Right renal pelvis (tissue), 4 donors: ENCODE results near the gene NDRG3. TPM values are rescaled to one million over a fixed set of nuclear protein-coding genes. Genes with fewer than 3 reads are reported as not detected.
"Not testable (repeated sequence)": the region's sequence is repeated elsewhere in the genome, so short reads cannot be mapped to it uniquely, and the experiment has no call there.

ENCODE experiments used
- DNase-seq, 4 donors: peaks; one replicate each; pipeline ENCODE4 v3.0.0-alpha.2; 2013; ENCODE audit warnings: low read depth in 4 of 4, low spot score in 3 of 4, missing footprints in 1 of 4
- polyA plus RNA-seq, 4 donors: library from polyadenylated mRNA; unstranded; fragments of 120-200 nt; gene quantifications; one replicate each; pipeline ENCODE4 v1.2.1, GENCODE V29; 2013; ENCODE audit not compliant: insufficient read length in 4 of 4

The NDRG3 gene
- polyA plus RNA-seq, 4 donors = 31.3 to 35.9 (median 33.9) TPM

DNA sequence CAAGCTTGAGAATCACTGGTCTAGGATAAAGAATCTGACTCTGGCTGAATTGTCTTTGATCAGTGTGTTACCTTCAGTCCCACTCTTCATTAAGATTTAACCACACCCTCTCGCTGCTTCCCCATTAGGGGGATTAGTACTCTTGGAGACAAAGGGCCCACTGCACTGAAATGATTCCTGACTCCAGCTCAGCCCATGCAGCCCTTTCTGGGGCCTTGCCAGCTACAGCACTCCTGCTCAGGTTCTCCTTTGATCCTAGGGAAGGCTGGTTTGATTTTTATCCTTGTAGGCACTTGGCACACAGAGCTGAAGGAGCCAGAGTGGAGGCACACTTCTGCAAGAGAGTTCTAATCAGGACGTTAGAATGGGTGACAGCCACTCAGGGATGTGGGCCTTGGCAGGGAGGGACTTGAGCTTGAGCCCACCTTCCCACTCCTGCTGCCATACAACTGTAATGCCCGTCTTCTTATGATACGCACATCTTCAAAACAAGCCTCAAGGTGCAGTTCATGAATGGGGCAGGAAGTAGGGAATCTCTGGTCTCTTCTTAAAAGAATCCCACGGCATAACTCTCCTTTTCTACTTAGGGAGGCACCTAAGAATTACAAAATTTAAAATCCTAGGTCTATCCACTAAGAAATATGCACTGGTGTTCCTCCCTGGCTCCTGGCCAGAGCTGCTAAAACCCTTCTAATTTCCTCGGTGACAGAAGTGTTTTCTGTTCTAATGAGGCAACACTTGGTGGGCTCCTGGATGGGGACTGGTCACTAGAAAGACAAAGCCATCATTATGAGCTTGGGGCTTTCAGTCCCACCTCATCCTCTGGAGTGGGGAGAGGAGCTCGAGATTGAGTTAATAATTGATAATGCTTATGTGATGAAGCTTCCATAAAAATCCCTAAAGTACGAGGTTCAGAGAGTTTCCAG lies 98.4 kb downstream of the NDRG3 start:
- no peak for DNase-seq

DNA sequence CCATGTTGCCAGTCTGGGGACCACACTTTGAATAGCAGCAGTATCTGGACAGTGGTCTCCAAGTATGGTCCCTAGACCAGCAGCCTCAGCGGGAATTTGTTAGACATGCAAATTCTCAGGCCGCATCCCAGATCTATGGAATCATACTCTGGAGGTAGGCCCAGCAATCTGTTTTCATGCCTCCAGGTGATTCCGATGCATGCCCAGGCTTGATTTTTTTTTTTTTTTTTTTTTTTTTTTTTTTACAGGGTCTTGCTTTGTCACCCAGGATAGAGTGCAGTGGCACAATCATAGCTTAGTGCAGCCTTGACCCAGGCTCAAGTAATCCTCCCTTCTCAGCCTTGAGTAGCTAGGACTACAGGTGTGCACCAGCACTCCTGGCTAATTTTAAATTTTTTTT lies 99.2 kb downstream of the NDRG3 start:
- no peak for DNase-seq

GRCh38 chr20:36645998-36646397 lies 99.9 kb downstream of the NDRG3 start, which contains the start of gene SLA2:
Gene SLA2, minus strand, starts transcription at chr20:36646196. Its CDS starts 4,861 bp downstream, at chr20:36641335.
- DNase-seq = no peak

DNA sequence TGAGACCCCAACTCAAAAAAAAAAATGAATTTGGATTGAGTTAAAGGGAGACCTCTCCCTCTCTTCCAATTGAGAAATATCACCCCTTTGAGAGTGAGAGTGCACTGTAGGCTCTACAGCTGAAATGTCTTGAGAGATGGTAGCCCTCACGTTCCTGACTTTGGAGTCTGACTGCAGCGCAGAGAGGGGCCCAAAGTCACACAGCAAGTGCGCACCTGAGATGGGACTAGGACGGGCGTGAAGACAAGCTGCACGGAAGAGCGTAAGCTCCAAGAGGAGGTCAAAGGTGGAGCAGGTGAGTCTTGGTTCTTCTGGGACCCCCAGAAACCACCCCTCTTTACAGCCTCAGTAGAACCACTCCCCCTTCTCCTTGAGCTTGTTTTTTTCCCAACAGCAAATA lies 100.5 kb downstream of the NDRG3 start:
- DNase-seq = no peak

GRCh38 chr20:36644706-36645095 lies 101.2 kb downstream of the NDRG3 start:
- no peak for DNase-seq

DNA sequence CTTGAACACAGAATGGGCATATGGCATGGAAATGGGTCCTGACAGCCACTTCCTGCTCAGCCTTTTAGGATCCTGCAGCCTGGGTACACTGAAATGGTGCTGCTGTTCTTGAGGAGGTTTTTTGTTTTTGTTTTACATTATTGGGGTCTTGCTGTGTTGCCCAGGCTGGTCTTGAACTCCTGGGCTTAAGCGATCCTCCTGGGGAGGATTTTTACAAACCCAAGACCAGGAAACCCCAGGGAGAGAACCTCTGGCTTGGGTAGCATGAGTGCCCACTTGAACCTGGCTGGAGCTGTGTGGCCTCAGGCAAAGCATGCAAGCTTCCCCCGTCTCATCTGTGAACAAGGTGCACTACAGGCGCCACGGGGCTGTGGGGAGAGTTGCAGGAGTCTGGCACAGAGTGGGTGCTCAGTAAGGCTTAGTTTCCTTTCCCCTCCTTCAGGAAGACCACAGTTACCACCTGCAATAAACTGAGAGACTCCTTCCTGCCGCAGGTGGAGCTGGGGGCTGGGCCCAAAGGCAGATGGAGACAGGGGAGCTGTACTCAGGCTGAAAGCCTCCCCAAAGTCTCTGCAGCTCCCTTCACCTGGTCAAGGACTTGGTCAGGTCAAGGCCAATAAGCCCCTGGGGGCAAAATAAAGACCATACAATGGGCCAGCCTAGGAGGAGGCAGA lies 101.7 kb downstream of the NDRG3 start:
- DNase-seq = no peak

GRCh38 chr20:36642136-36642535 lies 103.8 kb downstream of the NDRG3 start:
- no peak for DNase-seq

GRCh38 chr20:36641506-36641843 lies 104.4 kb downstream of the NDRG3 start:
- DNase-seq = no peak

GRCh38 chr20:36638876-36639400 lies 107.0 kb downstream of the NDRG3 start:
- not testable (repeated sequence) for DNase-seq

DNA sequence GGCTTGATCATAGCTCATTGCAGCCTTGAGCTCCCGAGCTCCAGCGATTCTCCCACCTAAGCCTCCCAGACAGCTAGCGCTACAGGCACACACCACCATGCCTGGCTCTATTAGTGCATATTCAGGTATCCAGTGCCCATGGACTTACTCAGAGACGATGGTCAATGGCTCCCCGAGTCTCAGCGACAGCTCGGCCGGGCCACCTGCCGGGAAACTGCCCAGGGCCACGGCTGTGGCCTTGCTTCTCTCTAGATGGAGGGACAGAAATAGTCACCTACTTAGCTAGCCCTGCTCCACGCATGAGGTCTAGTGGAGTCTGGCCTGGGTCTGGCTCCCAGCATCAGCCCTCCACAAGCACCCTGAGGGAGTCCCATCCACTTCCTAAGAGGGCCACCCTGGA lies 111.5 kb downstream of the NDRG3 start:
- no peak for DNase-seq

DNA sequence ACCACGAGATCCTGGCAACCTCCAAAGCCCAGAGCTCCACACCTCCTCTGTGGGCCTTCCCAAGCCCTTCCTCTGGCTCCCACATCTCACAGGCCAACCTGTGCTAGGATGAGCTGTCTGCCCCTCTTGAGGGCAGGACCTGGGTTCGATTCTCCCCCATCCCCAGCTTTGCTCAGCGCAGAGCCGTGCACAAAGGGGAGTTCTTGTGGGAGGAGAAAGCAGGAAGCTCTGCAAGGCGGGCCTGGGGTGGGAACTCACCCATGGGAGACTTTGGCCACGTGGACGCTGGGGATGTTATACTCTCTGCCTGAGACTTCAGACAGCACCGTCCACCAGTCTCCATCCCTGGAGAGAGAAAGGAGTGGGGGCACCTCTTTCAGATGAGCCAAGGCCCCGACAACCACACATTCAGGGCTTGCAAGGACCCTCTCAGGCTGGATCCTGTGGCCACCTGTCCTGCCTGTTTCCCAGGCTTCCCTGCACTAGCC lies 112.6 kb downstream of the NDRG3 start:
- no peak for DNase-seq

- no peak for DNase-seq
Observed at GRCh38 chr20:36632487-36633284, 113.2 kb downstream of the NDRG3 start.

DNA sequence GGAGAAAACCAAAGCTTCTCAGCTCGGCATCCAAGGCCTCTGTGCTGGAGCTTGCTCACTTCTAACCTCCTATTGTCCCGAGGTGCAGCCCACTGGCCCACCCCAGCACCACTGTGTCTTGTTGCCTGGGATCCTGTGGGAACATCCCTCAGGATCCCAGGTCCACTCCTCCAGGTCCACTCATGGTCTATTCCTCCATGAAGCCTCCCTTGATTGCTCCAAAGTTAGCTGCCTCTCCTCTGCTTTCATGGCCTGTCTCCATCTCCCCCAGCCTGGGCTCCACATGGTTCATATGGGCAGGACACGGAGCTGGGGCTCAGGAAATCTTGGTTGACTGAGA lies 113.8 kb downstream of the NDRG3 start:
- DNase-seq = no peak

DNA sequence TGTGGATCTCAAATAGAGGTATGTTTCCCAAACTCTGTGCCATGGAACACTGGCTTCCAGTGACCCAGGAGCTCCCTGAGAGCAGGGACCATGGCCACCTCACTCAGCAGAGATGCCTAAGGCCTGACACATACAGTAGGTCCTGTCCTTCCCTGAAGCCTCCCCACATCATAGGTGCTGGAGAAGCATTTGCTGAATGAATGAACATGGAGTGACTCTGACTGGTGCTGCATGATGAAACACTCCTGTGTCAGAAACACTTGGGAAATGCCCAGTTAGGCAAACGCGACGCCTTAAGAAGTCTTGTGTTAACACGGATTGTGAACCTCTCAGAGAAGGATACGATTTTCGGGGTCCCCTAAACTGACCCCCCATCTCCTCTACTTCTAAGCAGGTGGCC lies 114.2 kb downstream of the NDRG3 start:
- no peak for DNase-seq

GRCh38 chr20:36629719-36630681 lies 115.9 kb downstream of the NDRG3 start:
- DNase-seq = no peak

DNA sequence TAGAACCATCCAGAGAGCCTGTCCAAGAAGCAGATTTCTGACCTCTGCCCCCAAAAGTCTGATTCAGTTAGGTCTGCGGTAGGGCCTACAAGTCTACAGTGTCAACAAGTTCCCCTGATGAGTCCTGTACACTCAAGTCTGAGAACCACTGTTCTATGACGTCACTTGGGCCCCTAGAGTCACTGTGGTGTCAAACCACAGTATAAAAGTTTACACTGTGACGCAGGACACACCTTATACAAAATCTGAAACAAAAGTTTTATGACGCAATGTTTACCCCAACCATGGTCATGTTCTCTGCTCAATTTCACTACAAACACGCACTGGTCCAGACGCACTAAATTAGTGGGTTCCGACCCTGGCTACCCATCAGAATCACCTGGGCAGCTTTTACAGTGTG lies 117.8 kb downstream of the NDRG3 start:
- DNase-seq = no peak

GRCh38 chr20:36624944-36625324 lies 121.0 kb downstream of the NDRG3 start:
- no peak for DNase-seq

DNA sequence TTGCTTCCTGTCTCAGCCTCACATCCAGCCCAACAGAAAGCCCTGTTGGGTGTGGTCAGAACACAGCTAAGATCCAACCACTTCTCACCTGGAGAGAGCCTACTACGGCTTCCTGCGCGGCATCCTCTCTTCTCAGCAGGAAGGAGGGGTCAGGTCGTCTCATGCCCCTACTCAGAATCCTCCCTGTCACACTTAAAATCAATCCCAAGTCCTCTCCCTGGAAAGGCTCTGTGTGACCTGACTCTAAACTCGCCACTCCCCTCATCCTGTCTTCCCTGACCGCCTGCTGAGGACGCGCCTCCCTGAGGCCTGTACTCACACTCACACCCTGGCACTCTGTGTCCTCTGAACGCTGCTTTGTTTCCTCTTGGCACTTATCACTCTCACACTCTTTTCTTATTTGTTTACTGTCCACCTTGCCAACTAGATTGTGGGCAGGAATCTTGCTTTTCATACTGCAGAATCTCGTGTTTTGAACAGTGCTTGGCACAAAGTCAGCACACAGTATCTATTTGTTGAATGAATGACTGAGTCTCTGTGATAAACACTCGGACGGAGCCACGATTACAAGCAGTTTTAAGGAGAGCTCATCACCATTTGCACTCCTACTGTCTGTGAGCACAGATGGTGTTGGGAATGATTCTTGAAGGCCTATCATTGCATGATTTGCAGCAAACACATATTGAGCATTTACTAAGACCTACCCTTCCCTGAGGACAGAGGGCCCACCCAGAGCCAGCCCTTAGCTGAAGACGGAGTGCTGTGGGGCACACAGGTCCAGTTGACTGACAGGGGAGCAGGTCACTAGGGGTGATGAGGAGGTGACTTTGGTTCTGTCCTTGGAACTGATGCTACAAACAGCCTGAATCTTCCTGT lies 121.6 kb downstream of the NDRG3 start:
- DNase-seq = no peak

- no peak for DNase-seq
Observed at GRCh38 chr20:36623444-36623843, 122.4 kb downstream of the NDRG3 start.
